CD4-positive, alpha-beta T cell treated with Interleukin-2 at 100 ng/mL for 4 hours (primary cell): Measurements from ENCODE around the gene SMARCA1.
"Not testable (repeated sequence)": the region's sequence is repeated elsewhere in the genome, so short reads cannot be mapped to it uniquely, and the experiment has no call there.

Source experiments
- DNase-seq: peaks from one replicate; pipeline ENCODE4 v3.0.0-alpha.2; 2020; ENCODE audit warnings: low spot score

The SMARCA1 gene, protein sequence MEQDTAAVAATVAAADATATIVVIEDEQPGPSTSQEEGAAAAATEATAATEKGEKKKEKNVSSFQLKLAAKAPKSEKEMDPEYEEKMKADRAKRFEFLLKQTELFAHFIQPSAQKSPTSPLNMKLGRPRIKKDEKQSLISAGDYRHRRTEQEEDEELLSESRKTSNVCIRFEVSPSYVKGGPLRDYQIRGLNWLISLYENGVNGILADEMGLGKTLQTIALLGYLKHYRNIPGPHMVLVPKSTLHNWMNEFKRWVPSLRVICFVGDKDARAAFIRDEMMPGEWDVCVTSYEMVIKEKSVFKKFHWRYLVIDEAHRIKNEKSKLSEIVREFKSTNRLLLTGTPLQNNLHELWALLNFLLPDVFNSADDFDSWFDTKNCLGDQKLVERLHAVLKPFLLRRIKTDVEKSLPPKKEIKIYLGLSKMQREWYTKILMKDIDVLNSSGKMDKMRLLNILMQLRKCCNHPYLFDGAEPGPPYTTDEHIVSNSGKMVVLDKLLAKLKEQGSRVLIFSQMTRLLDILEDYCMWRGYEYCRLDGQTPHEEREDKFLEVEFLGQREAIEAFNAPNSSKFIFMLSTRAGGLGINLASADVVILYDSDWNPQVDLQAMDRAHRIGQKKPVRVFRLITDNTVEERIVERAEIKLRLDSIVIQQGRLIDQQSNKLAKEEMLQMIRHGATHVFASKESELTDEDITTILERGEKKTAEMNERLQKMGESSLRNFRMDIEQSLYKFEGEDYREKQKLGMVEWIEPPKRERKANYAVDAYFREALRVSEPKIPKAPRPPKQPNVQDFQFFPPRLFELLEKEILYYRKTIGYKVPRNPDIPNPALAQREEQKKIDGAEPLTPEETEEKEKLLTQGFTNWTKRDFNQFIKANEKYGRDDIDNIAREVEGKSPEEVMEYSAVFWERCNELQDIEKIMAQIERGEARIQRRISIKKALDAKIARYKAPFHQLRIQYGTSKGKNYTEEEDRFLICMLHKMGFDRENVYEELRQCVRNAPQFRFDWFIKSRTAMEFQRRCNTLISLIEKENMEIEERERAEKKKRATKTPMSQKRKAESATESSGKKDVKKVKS

DNA sequence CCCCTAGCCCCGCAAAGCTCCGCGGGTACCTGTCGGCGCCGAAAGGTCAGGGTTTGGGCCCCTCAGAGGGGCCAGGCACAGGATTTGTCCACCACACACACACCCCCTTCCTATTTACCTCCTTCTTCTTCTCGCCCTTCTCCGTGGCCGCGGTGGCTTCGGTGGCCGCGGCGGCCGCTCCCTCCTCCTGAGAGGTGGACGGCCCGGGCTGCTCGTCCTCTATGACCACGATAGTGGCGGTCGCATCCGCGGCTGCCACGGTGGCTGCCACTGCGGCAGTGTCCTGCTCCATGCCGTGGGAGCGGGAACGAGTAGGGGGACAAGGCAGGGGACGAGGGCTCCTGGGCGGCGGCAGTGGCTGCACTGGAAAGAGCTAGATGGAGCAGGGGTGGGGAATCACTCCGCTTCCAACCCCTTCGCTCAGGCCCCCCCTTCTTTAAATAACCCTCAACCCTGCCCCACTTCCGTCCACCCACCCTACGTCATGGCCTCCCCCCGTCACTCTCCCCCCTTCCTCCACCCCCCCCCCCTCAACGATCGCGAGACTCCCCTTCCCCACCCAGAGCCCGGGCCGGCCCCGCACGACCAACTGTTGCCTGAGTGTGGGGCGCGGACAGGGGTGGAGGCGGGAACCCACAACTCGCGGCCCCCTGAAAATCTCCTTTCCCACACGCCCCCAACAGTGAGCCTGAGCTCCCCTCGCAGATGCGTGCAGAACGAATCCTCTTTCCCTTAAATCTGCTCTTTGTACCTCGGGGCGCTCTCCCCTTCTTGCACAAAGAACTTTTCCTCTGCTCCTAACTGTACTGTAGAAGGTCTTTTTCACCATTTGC is at the start of gene SMARCA1:
TSS of gene SMARCA1 (minus strand) at position 412 of the 833 bp plus-strand sequence. CDS start at position 292, 120 bp downstream.
- DNase-seq: no peak

DNA sequence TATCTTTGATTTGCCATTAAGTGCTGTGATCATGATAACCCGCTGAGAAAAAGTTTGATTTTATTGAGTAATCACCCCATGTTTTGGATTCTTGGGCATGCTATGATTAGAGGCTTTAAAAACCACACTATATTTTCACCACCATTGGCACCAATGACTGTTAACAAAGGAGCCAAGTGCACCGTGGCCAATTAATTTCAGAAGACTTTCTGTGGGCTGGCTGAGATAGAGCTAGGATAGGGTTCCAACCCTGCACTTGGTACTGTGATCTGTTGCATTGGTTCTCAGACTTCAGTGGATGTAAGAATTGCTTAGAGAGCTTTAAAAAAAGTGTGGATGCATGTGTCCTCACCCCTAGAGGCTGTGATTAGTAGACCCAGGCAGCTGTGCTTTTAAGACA is 49.1 kb upstream of the SMARCA1 start:
- DNase-seq: no peak

DNA sequence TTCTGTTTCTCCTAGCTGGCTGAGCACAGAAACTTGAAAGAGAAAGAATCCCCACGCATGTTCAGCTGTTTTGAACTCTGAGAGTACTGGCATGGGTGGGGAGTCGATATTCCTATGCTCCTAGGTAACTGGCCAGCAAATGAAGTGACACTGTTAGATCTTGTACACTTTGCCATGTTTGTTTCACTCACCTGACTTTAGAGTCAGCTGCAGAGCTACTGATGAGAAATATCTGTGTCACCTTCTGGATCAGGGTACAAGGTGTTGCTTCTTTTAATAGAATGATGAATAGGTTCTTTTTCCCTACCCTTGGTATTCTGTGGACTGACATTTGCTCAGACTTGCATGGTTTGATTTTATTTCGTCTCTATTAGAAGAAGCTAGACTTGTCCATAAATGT is 45.1 kb upstream of the SMARCA1 start:
- no peak for DNase-seq

DNA sequence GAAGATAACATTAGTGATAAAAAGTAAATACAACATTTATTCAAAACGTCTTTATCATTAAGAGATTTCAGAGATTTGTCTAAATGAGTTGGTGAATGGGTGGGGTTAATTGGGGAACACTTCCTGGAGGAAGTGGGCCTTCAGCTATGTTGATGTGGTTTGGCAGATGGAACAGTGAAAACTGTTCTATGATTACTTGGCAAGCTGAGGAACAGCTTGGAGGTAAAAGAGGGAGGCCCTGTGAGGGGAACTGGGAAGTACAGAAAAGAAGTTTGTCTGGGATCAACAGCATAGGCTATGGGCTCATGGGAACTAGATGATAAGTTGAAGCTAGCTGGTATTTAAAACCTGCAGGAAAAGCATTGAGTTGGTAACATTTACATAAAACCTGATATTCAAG is 42.8 kb upstream of the SMARCA1 start:
- DNase-seq: no peak

DNA sequence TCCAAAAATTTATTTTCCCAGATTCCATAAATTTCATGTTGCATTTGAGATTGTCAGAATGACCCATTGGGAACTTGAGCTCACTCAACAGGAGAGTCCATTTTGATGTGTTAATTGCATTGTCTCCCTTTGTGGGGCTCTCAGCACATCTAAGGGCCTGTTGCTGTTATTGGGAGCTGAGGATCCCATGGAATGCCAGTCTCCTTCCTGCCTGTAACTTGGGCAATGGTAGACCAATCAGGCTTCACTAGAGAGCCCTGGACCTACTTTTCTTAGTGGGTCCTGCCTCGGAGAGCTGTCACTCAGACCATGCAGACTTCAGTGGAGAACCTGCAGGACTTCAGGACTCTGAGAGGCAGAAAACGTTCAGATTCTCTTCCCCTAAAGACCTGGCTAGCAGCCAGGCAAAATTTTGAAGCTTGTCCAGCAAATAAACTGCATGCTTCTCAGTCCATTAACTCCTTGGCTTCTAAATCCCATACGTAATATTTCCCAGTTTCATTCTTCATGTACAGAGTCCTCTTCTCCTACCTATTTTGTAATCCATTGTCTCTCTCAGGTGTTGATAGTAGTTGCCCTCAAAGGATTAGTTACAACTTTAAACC is 41.9 kb upstream of the SMARCA1 start:
- DNase-seq: no peak

DNA sequence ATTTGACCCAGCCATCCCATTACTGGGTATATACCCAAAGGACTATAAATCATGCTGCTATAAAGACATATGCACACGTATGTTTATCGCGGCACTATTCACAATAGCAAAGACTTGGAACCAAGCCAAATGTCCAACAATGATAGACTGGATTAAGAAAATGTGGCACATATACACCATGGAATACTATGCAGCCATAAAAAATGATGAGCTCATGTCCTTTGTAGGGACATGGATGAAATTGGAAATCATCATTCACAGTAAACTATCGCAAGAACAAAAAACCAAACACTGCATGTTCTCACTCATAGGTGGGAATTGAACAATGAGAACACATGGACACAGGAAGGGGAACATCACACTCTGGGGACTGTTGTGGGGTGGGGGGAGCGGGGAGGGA is 41.1 kb upstream of the SMARCA1 start:
- DNase-seq: not testable (repeated sequence)

DNA sequence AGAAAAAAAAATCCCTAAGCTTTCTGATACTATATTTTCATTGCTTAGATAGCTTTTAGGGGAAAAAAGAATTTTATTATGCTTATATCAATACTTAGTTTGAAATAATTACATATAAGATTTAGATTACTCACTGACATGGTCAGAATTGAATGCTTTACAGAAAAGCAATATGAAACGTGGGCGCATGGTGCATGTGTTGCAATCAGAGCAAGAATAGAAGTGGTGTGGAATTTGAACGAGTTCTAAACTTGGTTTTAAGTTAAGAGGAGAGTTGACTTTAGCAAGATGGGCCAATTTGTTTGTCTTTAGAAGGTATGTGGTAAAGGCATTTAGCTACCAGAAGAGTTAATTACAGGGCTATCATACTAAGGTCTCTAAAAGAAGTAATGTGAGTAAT is 38.2 kb upstream of the SMARCA1 start:
- DNase-seq: no peak

DNA sequence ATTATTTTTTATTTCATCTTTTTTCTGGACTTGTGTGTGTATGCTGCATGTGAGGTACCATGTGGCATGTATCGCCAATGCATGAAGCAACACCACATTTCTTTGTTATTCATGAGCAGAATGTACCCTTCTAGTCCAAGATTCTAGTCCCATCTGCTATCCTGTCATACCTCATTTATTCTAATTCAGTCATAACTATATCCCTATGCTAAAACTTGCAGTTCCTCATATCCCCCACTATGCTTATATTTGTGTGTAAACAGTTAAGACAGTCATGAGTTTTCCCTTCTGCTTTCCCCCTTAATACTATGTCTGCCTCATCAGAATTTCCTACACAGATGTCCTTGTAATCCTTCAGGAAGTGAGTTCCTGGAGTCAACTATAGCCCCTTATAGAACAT is 36.5 kb upstream of the SMARCA1 start:
- DNase-seq: no peak

DNA sequence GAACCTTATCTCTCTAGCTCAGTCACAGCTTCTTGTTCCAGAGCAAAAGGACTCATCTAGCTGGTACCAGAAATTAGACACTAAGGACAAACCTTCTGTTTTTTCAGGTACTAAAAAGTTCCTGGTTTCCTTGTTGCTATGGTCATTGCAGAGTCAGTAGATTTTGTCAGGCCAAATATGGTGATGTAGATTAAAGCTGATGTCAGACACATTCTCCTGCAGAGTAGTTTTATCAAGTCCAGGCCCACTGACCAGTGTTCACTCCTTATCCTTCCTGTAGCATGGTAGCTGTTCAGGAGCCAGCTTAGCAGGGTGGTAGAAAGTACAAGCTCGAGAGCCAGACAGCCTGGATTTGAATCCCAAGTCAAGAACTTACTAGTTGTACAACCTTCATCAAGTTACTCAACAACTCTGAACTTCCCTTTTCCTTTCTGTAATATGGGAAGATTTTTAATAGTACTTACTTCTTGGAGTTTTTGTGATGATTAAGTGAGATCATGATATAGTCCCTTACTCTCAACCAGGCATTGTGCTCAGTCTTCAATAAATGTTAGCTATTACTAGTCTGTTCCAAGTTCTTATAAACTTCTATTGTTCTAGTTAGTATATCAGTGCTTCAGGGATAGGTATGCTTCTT is 34.7 kb upstream of the SMARCA1 start:
- DNase-seq: no peak

DNA sequence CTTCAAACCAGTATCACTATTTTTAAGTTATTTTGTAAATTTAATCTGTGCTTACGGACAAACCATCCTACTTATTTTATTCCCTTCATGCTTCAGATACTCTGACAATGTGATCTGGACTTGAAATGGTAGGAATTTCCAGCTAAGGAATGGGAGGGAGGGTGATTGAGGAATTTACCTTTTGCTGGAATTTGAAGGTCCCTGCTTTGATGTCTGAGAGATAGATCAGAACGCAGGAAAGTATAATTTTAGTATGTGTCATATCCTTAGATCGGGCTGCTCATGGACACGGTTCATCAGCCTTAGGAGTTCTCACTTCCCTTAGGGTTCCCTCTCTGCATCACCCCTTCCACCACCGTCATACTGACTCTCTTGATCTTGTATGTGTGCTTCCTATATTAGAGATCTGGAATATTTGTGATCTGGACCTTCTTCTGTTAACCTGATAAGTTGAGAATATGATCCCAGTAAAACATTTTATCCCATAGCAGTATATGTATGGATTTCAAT is 33.6 kb upstream of the SMARCA1 start:
- DNase-seq: no peak

DNA sequence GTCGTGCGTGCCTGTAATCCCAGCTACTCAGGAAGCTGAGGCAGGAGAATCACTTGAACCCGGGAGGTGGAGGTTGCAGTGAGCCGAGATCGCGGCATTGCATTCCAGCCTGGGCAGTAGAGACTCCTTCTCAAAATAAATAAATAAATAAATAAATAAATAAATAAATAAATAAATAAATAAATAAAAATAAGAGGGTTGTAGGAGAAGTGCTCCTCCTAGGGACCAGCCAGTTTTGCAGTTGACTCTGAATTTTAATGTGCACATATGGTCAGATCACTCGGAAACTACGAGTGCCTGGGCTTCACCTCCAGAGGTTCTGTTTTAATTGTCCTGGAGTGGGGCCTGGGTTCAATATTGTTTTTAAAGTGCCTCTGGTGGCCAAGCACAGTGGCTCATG is 31.5 kb upstream of the SMARCA1 start:
- DNase-seq: not testable (repeated sequence)

DNA sequence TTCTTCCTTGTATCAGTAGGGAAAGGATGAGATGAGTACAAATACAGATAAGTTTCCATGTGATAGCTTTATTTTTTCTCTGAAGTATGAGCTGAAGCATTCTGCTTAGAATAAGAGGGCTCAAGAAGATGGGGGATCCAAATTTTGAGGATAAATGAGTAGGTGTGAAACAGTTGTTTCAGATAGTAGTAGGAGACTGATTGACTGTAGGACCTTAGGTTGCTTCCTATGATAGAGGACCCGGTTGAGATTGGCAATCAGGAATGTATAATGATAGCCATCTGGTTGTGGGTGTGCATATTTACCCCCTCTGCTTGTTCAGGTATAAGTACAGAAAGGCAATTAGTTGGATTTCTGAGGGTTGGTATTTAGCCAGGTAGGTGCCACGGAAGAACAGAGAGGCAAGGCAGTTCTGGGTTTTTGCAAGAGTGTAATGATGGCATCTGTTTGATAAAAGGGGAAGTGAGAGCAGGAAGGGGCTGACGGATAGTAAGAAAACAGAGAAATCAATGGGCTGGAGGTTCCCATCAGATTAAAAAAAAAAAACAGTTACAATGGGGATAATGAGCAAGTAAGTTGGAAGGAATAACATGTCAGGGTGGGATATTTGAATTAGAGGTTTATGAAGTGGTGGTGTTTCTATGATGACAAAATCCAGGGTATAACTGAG is 30.5 kb upstream of the SMARCA1 start:
- DNase-seq: no peak

DNA sequence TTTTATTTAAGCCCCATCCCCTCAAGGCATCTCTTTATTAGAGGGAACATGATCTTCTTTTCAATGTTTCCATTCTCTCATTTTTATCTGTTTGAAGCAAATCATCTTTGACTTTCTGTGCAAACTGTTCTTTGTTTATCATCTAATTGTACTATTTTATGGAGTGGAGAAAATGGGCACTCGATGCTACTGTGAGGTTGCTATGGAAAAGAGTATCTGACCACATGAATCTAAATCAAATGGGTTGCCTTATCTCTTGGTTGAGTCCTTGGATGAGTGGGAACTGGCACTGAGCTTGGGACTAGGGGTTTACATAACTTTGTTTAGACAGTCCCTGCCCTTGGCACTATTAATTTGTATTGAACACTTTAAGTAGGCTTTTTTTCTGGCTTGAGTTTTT is 25.8 kb upstream of the SMARCA1 start:
- no peak for DNase-seq

DNA sequence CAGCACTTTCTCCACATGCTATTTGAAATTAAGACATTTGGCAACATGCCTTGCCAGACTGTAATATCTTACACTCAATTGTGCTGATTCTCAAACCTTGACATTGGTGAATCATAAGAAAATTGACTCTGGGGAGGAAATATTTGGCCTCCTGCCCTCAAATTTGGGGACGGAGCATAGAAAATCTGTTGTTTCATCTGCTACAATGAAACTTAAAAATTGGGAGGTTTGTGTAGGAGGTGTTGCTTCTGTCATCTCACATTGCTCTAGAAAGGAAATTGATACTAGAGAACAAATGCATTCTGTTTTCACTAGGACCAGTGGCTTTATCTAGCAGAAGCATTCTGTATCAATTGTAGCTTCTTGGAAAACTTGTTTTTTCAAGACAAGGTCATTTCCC is 22.1 kb upstream of the SMARCA1 start:
- no peak for DNase-seq

DNA sequence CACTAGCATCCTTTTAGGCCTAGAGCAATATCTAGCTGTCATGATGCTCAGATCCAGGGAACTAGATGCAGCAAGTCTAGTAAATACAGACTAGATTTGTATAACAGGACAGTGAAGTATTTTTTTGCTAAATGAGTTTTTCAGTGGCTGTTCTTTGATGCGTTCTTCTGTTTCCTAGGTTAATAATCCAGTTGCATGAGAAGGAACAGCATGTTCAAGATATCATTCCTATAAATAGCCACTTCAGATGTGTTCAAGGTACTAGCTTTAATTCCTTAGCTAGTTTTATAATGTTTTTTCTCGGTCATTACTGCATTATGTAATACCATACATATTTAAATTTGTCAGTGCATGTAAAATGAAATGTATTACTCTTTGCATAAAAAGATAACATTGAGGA is 21.5 kb upstream of the SMARCA1 start:
- DNase-seq: no peak

DNA sequence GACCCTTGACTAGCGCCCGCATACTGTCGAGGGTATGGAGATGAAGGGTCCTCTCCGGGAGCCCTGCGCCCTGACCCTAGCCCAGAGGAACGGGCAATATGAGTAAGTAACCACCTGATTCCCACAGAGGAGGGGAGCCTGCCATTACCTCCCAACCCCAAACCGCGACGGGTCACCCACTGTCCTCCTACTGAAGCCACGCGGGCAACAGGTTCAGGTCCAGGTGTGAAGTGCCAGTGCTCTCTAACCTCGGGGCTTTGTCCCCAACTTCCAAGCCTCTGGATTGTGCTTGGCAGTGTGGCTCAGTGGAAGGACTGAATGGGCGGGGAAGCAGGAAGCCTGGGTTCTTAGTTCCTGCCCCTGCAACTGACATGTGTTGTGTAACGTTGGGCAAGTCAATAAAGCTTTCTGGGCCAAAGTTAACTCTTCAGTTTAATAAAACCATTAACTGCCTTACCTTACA is 17.5 kb upstream of the SMARCA1 start:
- no peak for DNase-seq

DNA sequence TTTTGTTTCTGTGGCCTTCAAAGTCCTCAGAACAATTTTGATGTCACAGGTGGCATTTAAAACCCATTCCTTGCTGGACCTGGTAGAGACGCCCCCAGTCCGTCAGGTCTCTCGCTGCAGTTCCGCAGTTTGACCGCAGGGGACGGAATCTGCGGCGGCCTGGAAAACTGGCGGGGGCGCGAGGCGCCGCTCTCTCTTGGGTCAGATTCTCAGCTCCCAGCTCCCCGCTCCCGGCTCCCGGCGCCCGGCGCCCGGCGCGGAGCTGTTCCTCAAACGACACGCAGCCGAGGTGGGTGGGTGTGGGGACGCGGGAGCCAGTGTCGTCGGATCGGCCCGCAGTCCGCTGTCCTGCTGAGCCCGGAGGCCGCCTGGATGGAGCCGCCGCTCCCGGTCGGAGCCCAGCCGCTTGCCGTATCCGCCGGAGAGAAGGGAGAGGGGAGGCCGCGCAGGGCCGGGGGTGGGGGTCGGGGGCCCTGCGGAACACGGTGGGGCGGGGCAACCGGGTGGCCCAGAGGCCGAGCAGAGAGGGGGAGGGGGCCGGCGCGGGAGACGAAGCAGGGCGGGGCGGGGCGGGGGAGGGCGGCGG is 16.9 kb upstream of the SMARCA1 start, which contains the start of gene OCRL:
TSS of gene OCRL (plus strand) at position 192 of the 586 bp plus-strand sequence. CDS start at position 373, 181 bp downstream.
- DNase-seq: peak; percentile 54

DNA sequence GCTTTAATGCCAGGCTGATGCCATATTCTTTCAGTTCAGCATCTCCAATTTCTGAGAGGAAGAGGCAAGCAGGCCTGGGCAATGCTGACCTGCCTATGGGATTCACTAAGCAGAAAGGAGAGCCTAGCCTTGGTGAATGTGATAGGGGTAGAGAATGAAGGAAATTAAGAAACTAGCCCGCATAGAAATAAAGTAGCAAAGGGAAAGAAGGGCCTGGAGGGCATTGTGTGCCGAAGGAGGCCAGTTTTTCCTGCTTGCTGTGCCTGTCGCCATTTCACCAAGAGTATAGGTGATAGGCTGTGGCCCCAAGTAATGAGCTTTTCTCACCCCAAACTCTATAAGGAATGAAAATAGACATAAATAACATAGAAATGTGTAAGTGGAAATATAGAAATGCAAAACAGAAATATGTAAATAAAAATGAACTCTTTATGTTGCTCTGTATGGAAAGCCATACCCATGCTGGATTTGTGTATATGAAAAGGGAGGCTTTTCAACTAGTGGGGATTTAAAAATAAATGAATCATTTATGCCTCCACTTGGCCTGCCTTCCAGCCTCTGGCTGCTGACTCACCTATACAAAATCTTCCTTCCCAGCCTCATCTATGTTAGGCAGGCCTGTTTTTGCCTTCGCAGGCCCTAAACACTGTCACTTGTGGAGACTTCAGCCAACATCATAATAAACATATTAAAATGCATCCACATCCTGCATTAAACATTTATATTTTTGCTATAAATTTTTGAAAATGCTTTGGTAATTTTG is 11.7 kb upstream of the SMARCA1 start:
- DNase-seq: no peak

DNA sequence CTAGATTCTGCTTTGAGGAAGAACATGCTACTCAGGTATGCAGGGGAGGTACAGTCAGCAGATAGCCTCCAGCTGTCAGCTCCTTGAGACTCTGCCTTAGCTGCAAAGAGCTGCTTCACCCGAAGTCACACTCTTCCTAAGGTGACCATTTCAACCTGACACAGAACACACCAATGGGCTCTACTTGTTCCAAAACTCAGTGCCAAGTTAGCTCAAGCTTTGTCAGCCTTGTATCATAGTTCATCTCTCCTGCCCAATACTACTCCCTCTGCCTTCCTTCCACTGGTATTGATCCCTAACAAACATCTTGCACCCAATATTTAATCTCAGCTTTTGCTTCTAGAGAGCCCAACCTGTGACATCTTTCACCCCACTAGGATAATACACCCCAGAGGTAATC is 7.8 kb upstream of the SMARCA1 start:
- DNase-seq: no peak
